GM10248 (cell line): Measurements from ENCODE around the gene PSME3IP1.

Experiments used
- CTCF ChIA-PET: fragments of 300-600 bp; sonication (Branson Sonifier 250); formaldehyde crosslinking; extraction: SDS; loops from one replicate; lab custom pipeline; 2021; ENCODE audit warnings: antibody characterized with exemption; lab: Yijun Ruan, JAX
- POLR2A ChIA-PET: fragments of 350-650 bp; sonication (Branson Sonifier 250); formaldehyde crosslinking; extraction: SDS; loops from one replicate; lab custom pipeline; 2020; ENCODE audit warnings: antibody characterized with exemption; lab: Yijun Ruan, JAX
- DNase-seq: peaks from one replicate; pipeline ENCODE4 v3.0.0; 2012; ENCODE audit errors: extremely low spot score
- TF ChIP-seq, protein P1 (sequence below): IDR thresholded peaks from 2 replicates; pipeline ENCODE4 v1.5.1; 2012; ENCODE audit warnings: mild to moderate bottlenecking, low read depth; ENCODE audit errors: extremely low read depth, missing control alignments, control extremely low read depth

Gene PSME3IP1

GRCh38 chr16:57126411-57126810, 59.4 kb downstream of the PSME3IP1 start:
- ChIA-PET CTCF (interaction anchor here (1.3 to 3.9 kb wide), 11 partner anchors 10 to 42 kb away, joined by 3 to 32 read pairs (median 5); partner anchors contain the start of gene CPNE2), POLR2A (no interaction called here)
- TF ChIP-seq, protein P1, sequence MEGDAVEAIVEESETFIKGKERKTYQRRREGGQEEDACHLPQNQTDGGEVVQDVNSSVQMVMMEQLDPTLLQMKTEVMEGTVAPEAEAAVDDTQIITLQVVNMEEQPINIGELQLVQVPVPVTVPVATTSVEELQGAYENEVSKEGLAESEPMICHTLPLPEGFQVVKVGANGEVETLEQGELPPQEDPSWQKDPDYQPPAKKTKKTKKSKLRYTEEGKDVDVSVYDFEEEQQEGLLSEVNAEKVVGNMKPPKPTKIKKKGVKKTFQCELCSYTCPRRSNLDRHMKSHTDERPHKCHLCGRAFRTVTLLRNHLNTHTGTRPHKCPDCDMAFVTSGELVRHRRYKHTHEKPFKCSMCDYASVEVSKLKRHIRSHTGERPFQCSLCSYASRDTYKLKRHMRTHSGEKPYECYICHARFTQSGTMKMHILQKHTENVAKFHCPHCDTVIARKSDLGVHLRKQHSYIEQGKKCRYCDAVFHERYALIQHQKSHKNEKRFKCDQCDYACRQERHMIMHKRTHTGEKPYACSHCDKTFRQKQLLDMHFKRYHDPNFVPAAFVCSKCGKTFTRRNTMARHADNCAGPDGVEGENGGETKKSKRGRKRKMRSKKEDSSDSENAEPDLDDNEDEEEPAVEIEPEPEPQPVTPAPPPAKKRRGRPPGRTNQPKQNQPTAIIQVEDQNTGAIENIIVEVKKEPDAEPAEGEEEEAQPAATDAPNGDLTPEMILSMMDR, result no peak
- no peak for DNase-seq

GRCh38 chr16:57125969-57126368, 59.9 kb downstream of the PSME3IP1 start:
- ChIA-PET CTCF (interaction anchor here (1.3 to 3.9 kb wide), 9 partner anchors 10 to 42 kb away, joined by 3 to 32 read pairs (median 5); partner anchors contain the start of gene CPNE2), POLR2A (no interaction called here)

DNA sequence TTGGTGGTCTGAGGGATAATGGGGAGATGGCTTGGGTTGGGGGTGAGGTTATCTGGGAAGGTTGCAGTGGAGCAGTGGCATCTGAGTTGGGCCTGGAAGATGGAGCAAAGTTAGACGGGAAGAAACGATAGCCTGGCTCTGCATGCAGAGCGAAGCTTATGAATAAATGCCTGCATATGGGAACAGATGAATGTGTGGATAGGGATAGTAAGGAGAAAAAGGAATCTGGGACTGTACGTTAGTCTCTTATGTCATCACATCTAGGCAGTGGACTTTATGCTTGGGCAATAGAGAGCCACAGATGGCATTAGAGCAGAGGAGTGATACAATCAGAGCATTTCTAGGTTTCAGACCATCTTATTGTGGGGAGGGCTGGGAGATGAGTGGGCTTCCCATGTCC, 60.5 kb downstream of the PSME3IP1 start:
- ChIA-PET POLR2A (no interaction called here), CTCF (interaction anchor here (1.3 to 3.1 kb wide), 3 partner anchors 11 to 41 kb away, joined by 3 to 16 read pairs (median 11); no protein-coding TSS in a partner anchor)
- DNase-seq, result no peak
- TF ChIP-seq, protein P1, result no peak

More at GRCh38 chr16:57125969-57126368, 59.9 kb downstream of the PSME3IP1 start:
- DNase-seq, result no peak
- TF ChIP-seq, protein P1, result no peak

DNA sequence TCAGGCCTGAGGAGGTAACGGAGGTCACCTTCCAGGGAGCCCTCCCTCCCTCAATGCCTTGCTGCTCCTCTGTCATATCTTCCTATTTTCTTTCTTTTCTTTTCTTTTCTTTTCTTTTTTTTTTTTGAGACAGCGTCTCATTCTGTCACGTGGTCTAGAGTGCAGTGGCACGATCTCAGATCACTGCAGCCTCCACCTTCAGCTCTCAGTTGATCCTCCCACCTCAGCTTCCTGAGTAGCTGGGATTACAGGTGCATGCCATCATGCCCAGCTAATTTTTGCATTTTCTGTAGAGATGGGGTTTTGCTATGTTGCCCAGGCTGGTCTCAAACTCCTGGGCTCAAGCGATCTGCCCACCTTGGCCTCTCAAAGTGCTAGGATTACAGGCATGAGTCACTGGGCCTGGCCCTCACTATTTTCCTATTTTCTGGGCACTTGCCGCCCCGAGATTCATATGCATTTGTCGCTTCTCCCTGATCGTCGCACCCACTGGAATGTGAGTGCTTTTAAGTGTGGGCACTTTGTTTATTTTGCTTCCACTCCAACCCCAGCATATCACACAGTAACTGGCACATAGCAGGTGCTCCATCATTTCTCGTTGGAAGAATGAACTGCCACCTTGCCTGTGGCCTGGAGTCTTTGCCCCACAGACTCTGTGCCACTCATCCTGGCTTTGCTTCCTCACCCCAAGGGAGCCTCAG, 61.7 kb downstream of the PSME3IP1 start:
- CTCF ChIA-PET, result no interaction called here
- TF ChIP-seq, protein P1, result no peak
- no peak for DNase-seq
- POLR2A ChIA-PET, result no interaction called here

DNA sequence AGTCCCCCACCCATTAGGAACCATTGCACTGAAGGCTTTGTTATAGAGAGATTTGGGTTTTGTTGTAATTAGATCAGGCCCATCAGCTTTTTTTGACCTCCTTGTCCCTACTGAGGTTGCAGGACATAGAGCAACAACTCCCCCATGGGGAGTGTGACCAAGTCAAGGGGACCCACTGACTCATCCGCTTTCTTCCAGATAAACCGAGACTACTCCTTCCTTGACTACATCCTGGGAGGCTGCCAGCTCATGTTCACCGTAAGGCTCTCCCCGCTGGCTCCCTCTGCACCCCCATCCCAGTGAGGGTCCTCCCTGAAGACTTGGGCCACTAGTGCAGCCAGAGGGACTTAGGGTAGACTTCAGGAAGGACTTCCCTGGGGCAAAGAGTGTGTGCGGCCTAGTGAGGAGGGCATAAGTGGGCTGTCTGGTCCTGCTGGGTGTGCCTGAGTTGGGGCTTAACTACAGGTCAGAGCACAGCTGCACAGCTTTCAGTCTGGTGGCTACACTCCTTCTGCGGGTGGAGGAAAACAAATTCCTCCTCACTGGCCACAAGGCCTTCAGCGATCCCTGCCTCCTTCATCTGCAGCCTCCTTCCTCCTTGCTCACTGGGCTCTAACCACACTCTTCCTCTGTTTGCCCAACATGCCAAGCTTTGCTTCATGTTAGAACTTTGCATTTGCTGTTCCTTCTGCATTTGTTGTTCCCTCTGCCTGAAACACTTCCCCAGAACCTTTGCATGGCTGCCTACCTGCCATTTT, 62.4 kb downstream of the PSME3IP1 start:
- ChIA-PET CTCF (interaction anchor here (1.0 kb wide), 1 partner anchor 31 kb away, joined by 3 read pairs; the partner anchor contains the start of gene CPNE2), POLR2A (no interaction called here)
- DNase-seq, result no peak
- TF ChIP-seq, protein P1, result no peak

GRCh38 chr16:57118461-57119084, 67.3 kb downstream of the PSME3IP1 start:
- no peak for DNase-seq
- TF ChIP-seq, protein P1, result no peak
- ChIA-PET POLR2A (no interaction called here), CTCF (interaction anchor here (0.9 to 5.7 kb wide), 5 partner anchors 9 to 35 kb away, joined by 3 to 28 read pairs (median 3); partner anchors contain the start of gene CPNE2)
